PC-9 (cell line): ENCODE results near the gene UNC5B. TPM values are rescaled to one million over a fixed set of nuclear protein-coding genes. Genes with fewer than 3 reads are reported as not detected.

ENCODE experiments used
- BruUV-seq: library from RNA; stranded (reverse); fragments of 400-500 nt; replicated peaks from 2 replicates; lab custom pipeline; 2021; lab: Mats Ljungman, UMichigan
- CTCF ChIA-PET: fragments of 300-600 bp; sonication (Branson Sonifier 250); formaldehyde crosslinking; loops from one replicate; lab custom pipeline; 2022; ENCODE audit warnings: antibody characterized with exemption; lab: Charles Lee
- POLR2A ChIA-PET: fragments of 300-600 bp; sonication (Branson Sonifier 250); formaldehyde crosslinking; loops from one replicate; lab custom pipeline; 2022; ENCODE audit warnings: antibody characterized with exemption; ENCODE audit not compliant: unreplicated experiment; lab: Charles Lee
- DNase-seq, 2 experiments: peaks; one replicate each; pipeline versions ENCODE4 v3.0.0 to v3.0.0-alpha.2; 2015 to 2022; ENCODE audit warnings: mixed read lengths in 1 of 2
- H2AFZ ChIP-seq: fragments of 200-600 bp; sonication (generic); 2 replicates; pipeline ENCODE4 v1.8.1; 2017; ENCODE audit warnings: antibody characterized with exemption
- H3F3A ChIP-seq: fragments of 200-600 bp; sonication (generic); 2 replicates; pipeline ENCODE4 v1.8.1; 2017; ENCODE audit warnings: antibody characterized with exemption, mild to moderate bottlenecking, low read depth; ENCODE audit not compliant: insufficient read depth
- H3K27ac ChIP-seq: fragments of 200-600 bp; sonication (generic); 2 replicates; pipeline ENCODE4 v1.6.1; 2016; ENCODE audit warnings: mixed run types
- H3K27me3 ChIP-seq: fragments of 200-600 bp; sonication (generic); 2 replicates; pipeline ENCODE4 v1.6.1; 2016; ENCODE audit warnings: low read depth, mixed run types; ENCODE audit not compliant: insufficient read depth
- H3K36me3 ChIP-seq: fragments of 200-600 bp; sonication (generic); 2 replicates; pipeline ENCODE4 v1.6.1; 2016; ENCODE audit warnings: low read depth, mixed run types
- H3K4me1 ChIP-seq: fragments of 200-600 bp; sonication (generic); replicated peaks from 2 replicates; pipeline ENCODE4 v1.6.1; 2016; ENCODE audit warnings: mixed run types; ENCODE audit not compliant: insufficient read depth
- H3K4me2 ChIP-seq: fragments of 200-600 bp; sonication (generic); 2 replicates; pipeline ENCODE4 v1.6.1; 2017; ENCODE audit warnings: mixed run types
- H3K4me3 ChIP-seq: fragments of 200-600 bp; sonication (generic); 2 replicates; pipeline ENCODE4 v1.6.1; 2016; ENCODE audit warnings: mixed run types
- H3K79me2 ChIP-seq: fragments of 200-600 bp; sonication (generic); 2 replicates; pipeline ENCODE4 v1.6.1; 2017; ENCODE audit warnings: low read depth, mixed run types
- H3K9me2 ChIP-seq: fragments of 200-600 bp; sonication (generic); 2 replicates; pipeline ENCODE4 v1.8.1; 2017; ENCODE audit warnings: mild to moderate bottlenecking; ENCODE audit not compliant: insufficient read depth
- H3K9me3 ChIP-seq: fragments of 200-600 bp; sonication (generic); 2 replicates; pipeline ENCODE4 v1.8.1; 2016; ENCODE audit warnings: low read depth; ENCODE audit not compliant: insufficient read depth
- H4K20me1 ChIP-seq: fragments of 200-600 bp; sonication (generic); 2 replicates; pipeline ENCODE4 v1.8.1; 2017; ENCODE audit not compliant: insufficient read depth
- EZH2 ChIP-seq: fragments of 200-600 bp; sonication (generic); IDR thresholded peaks from 2 replicates; pipeline ENCODE4 v1.8.0; 2017; ENCODE audit warnings: antibody characterized with exemption, low read depth
- intact Hi-C: fragments of 100-400 bp; cut with micrococcal nuclease; formaldehyde crosslinking; loops from one replicate; pipeline ENCODE4 v1.10.0; 2022; ENCODE audit not compliant: unreplicated experiment
- total RNA-seq: library from RNA; stranded (reverse); gene quantifications from 2 replicates; pipeline ENCODE4 v1.2.3, GENCODE V29; 2021
- TF ChIP-seq, protein P1 (sequence below): fragments of 200-600 bp; sonication (generic); conservative IDR thresholded peaks from 2 replicates; pipeline ENCODE4 v1.6.1; 2017; ENCODE audit warnings: mixed run types, antibody characterized with exemption, mild to moderate bottlenecking, moderate library complexity

The UNC5B gene
- total RNA-seq, 1 experiment from 2014 or later, result 1.7 TPM

DNA sequence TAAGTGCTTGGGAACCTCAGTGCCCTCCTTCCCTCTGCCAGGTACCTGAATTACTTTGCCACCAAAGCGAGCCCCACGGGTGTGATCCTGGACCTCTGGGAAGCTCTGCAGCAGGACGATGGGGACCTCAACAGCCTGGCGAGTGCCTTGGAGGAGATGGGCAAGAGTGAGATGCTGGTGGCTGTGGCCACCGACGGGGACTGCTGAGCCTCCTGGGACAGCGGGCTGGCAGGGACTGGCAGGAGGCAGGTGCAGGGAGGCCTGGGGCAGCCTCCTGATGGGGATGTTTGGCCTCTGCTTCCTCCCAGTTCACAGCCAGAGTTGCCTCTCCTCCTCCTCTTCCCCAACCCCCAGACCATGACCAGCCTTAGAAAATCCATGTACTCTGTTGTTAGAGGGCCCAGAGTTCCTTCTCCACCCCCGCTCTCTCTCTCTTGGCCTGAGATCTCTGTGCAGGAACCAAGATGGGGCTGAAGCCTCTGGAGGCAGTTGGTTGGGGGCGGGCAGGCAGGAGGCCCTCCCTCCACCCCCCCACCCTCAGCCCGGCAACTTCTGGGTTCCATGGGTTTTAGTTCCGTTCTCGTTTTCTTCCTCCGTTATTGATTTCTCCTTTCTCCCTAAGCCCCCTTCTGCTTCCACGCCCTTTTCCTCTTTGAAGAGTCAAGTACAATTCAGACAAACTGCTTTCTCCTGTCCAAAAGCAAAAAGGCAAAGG, 86.9 kb downstream of the UNC5B start:
- POLR2A ChIA-PET, result no interaction called here

DNA sequence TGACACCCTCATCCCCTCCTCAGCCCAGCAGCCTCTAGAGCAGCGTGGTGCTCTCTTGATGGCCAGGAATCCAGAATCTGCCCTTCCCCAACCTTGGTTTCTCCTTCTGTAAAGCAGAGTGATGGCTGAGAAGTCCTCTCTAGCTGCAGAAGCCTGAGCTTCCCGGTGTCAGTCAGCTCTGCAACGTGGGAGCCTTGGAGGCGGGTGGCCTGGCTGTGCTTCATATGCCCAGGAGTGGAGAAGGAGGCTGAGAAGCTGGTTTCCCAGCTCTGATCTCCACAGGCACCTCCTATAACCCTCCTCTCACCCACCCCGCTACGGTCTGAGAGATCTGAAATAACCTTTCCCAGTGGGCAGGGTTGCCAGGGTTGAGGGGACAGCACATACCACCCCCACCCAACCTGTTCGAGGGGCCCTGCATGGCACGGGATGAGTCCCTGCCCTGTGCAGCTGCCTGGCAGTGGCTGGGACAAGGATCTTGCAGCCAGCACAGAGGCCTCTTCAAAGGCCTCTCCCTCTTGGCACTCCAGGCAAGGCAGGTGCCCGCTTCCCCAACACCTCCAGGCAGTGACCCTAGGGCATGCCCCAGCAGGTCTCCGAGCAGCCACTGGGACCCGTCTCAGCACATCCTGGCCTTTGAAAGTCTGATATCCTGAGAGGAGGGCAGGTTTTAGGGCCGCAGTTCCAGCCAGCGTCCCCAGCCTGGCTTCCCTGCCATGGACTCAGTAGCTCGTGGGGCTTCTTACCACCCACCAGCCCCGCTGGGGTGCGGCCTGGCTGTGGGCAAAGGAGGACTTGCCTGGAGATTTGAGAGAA, 88.4 kb downstream of the UNC5B start:
- no peak for DNase-seq
- Histone ChIP-seq H3K27ac (no peak overlapping the region), H3K4me3 (no peak overlapping the region), H2AFZ (no peak overlapping the region), H3K79me2 (no peaks in the 10 kb centered on the region), H3K4me1 (no peaks in the 10 kb centered on the region), H3K4me2 (no peak overlapping the region), H3K27me3 (no peaks in the 10 kb centered on the region), H3K9me3 (no peaks in the 10 kb centered on the region), H3F3A (no peaks in the 10 kb centered on the region), H3K9me2 (no peaks in the 10 kb centered on the region), H3K36me3 (no peaks in the 10 kb centered on the region), H4K20me1 (no peaks in the 10 kb centered on the region)
- TF ChIP-seq, protein P1, sequence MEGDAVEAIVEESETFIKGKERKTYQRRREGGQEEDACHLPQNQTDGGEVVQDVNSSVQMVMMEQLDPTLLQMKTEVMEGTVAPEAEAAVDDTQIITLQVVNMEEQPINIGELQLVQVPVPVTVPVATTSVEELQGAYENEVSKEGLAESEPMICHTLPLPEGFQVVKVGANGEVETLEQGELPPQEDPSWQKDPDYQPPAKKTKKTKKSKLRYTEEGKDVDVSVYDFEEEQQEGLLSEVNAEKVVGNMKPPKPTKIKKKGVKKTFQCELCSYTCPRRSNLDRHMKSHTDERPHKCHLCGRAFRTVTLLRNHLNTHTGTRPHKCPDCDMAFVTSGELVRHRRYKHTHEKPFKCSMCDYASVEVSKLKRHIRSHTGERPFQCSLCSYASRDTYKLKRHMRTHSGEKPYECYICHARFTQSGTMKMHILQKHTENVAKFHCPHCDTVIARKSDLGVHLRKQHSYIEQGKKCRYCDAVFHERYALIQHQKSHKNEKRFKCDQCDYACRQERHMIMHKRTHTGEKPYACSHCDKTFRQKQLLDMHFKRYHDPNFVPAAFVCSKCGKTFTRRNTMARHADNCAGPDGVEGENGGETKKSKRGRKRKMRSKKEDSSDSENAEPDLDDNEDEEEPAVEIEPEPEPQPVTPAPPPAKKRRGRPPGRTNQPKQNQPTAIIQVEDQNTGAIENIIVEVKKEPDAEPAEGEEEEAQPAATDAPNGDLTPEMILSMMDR, result no peak
- no peak for TF ChIP-seq EZH2
- intact Hi-C loops, result no loop called here
- POLR2A ChIA-PET, result no interaction called here
- CTCF ChIA-PET, result interaction anchor here (0.6 to 0.8 kb wide), 2 partner anchors 473 to 498 kb away, joined by 3 to 6 read pairs; partner anchors contain the start of gene VSIR
- BruUV-seq, result no TSS peak

More for the DNA sequence above, 86.9 kb downstream of the UNC5B start:
- TF ChIP-seq, protein P1, result no peak
- no peak for TF ChIP-seq EZH2
- Histone ChIP-seq H3K4me3 (no peak overlapping the region), H3K79me2 (no peaks in the 10 kb centered on the region), H3K4me1 (no peaks in the 10 kb centered on the region), H3F3A (no peaks in the 10 kb centered on the region), H4K20me1 (no peaks in the 10 kb centered on the region), H3K36me3 (no peaks in the 10 kb centered on the region), H3K4me2 (no peak overlapping the region), H3K27ac (no peak overlapping the region), H3K27me3 (no peaks in the 10 kb centered on the region), H3K9me2 (no peaks in the 10 kb centered on the region), H2AFZ (no peak overlapping the region), H3K9me3 (no peaks in the 10 kb centered on the region)
- BruUV-seq, result no TSS peak
- DNase-seq, result no peak
- CTCF ChIA-PET, result no interaction called here
- intact Hi-C loops, result no loop called here

DNA sequence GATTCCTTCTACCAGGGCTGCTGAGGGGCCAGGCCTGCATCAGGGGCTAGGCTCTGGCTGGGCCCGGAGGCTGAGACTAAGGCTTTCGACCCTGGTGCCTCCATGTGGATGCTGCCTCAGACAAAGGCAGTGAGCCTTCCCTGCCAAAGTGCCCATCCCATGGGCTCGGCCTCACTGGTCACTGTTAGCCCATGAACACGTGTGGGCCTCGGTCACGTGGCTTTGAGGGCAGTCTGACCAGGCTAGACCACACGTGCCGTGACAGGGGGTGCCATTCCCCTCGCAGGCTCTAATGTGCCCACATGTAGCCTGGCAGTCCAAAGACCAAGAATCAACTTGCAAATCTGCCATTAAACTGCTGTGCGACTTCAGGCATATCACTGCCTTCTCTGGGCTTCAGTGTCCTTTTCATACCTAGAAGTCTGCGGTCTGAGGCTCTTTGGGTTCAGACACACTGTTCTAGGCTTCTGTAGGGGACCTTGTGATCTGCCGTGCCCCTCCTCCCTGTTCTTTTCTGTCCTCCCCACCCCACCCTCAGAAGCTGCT, 89.1 kb downstream of the UNC5B start:
- H3K79me2 ChIP-seq, result no peaks in the 10 kb centered on the region
- H3K4me2 ChIP-seq, result no peak overlapping the region
- TF ChIP-seq, protein P1, result no peak
- TF ChIP-seq EZH2, result no peak
- no peaks in the 10 kb centered on the region for H3K36me3 ChIP-seq
- no peak overlapping the region for H3K4me3 ChIP-seq
- H3K27ac ChIP-seq, result no peak overlapping the region
- POLR2A ChIA-PET, result no interaction called here
- BruUV-seq, result no TSS peak
- no peaks in the 10 kb centered on the region for H3K27me3 ChIP-seq
- peaks cover 5% of the 10 kb centered on the region for H3K4me1 ChIP-seq
- CTCF ChIA-PET, result interaction anchor here (0.7 to 0.8 kb wide), 2 partner anchors 91 to 472 kb away, joined by 3 to 6 read pairs; partner anchors contain the start of gene VSIR
- H4K20me1 ChIP-seq, result no peaks in the 10 kb centered on the region
- intact Hi-C loops, result no loop called here
- H2AFZ ChIP-seq, result no peak overlapping the region
- H3K9me3 ChIP-seq, result no peaks in the 10 kb centered on the region
- no peaks in the 10 kb centered on the region for H3K9me2 ChIP-seq
- DNase-seq, result no peak
- no peaks in the 10 kb centered on the region for H3F3A ChIP-seq
